Bronchial epithelial cell (primary cell): ENCODE data around the gene NAA40. TPM values are rescaled to one million over a fixed set of nuclear protein-coding genes. Genes with fewer than 3 reads are reported as not detected.
A peak's percentile ranks its signal among the peaks of the same experiment; 100 is the strongest.

Source experiments
- DNase-seq: peaks from one replicate; pipeline ENCODE4 v3.0.0-alpha.2; 2010; ENCODE audit warnings: low read depth
- FAIRE-seq: peaks from 2 replicates; lab custom pipeline; 2011; peaks lifted over from hg19 to GRCh38; lab: Jason Lieb, UNC
- H3K27me3 ChIP-seq: 2 replicates; pipeline ENCODE4 v1.5.1; 2011; ENCODE audit warnings: low read length; ENCODE audit not compliant: control insufficient read depth, insufficient read depth
- H3K36me3 ChIP-seq: 2 replicates; pipeline ENCODE4 v1.5.1; 2011; ENCODE audit warnings: low read length; ENCODE audit not compliant: control insufficient read depth, insufficient read depth
- H3K4me3 ChIP-seq: 2 replicates; pipeline ENCODE4 v1.5.1; 2011; ENCODE audit warnings: mild to moderate bottlenecking, low read depth, low read length, control low read depth
- CTCF ChIP-seq: IDR thresholded peaks from 2 replicates; pipeline ENCODE4 v1.5.1; 2011; ENCODE audit warnings: mild to moderate bottlenecking, moderate library complexity, low read length, control low read depth, inconsistent platforms; ENCODE audit not compliant: insufficient read depth, severe bottlenecking
- total RNA-seq: library from RNA; depleted of rRNA; stranded (reverse); fragments of >200 nt; gene quantifications from 2 replicates; pipeline ENCODE4 v1.2.1, GENCODE V29; 2014

Gene NAA40
- total RNA-seq, 1 donor from 2014 or later = 4.5 TPM

- no peaks in the 10 kb centered on the region for H3K36me3 ChIP-seq
- no peak for DNase-seq
- H3K4me3 ChIP-seq = peak overlapping the region; percentile 46
- FAIRE-seq = no peak
- TF ChIP-seq CTCF = no peak
- no peaks in the 10 kb centered on the region for H3K27me3 ChIP-seq
Observed at GRCh38 chr11:63917692-63918506, 20.9 kb upstream of the NAA40 start.

- TF ChIP-seq CTCF = no peak
- no peak overlapping the region for H3K4me3 ChIP-seq
- no peaks in the 10 kb centered on the region for H3K27me3 ChIP-seq
- FAIRE-seq (no peak), DNase-seq (no peak)
- H3K36me3 ChIP-seq = no peaks in the 10 kb centered on the region
Observed at GRCh38 chr11:63918507-63919191, 20.2 kb upstream of the NAA40 start.

- H3K4me3 ChIP-seq = peak overlapping the region; percentile 21
- TF ChIP-seq CTCF = no peak
Observed at GRCh38 chr11:63919267-63920125, 19.3 kb upstream of the NAA40 start.

GRCh38 chr11:63920126-63920938 is 18.5 kb upstream of the NAA40 start:
- H3K36me3 ChIP-seq = no peaks in the 10 kb centered on the region
- no peaks in the 10 kb centered on the region for H3K27me3 ChIP-seq
- FAIRE-seq (no peak), DNase-seq (no peak)
- no peak for TF ChIP-seq CTCF
- no peak overlapping the region for H3K4me3 ChIP-seq

More at GRCh38 chr11:63919267-63920125, 19.3 kb upstream of the NAA40 start:
- FAIRE-seq = no peak
- Histone ChIP-seq H3K27me3 (no peaks in the 10 kb centered on the region), H3K36me3 (no peaks in the 10 kb centered on the region)
- DNase-seq = no peak

- TF ChIP-seq CTCF = peak; percentile 61
- Histone ChIP-seq H3K36me3 (no peaks in the 10 kb centered on the region), H3K4me3 (no peak overlapping the region), H3K27me3 (no peaks in the 10 kb centered on the region)
- FAIRE-seq (no peak), DNase-seq (no peak)
Observed at GRCh38 chr11:63920939-63921417, 17.8 kb upstream of the NAA40 start.
